ENCODE data around the gene NRM.
A peak's percentile ranks its signal among the peaks of the same experiment; 100 is the strongest.
"Not testable (repeated sequence)": the region's sequence is repeated elsewhere in the genome, so short reads cannot be mapped to it uniquely, and the experiment has no call there.

The NRM gene

DNA sequence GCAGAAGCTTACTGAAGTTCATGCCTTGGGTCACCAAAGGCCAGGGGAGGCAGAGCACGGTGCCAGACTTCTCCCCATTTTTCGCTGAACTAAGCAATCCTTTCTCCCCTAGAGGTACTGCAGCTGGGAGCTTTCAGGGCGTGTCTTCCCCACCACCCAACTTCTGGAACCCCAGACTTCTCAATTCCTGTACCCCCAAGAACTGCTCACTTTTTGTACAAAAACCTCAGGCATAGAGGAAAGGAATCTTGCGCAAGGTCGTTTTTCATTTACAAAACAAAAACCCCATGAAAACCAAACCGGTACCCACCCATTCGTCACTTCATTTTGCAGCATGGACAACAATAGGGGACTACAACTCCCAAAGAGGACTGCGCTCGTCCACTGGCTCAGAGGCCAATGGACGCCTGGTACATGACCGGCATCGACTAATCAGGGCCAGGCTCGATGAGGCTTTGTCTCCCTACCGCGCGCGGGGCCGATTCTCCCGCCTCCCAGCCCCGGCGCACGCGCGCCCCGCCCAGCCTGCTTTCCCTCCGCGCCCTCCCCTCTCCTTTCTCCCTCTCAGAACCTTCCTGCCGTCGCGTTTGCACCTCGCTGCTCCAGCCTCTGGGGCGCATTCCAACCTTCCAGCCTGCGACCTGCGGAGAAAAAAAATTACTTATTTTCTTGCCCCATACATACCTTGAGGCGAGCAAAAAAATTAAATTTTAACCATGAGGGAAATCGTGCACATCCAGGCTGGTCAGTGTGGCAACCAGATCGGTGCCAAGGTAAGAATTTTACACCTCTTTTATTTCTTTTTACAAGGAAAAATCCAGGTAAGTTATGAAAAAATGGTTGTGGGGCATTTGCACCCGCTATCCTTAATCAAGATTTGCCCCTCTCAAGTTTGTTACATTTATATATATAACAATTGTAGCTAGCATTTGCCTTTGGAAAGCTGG lies 29.3 kb upstream of the NRM start, which contains the start of gene TUBB:
Gene TUBB (plus strand): TSS at position 562 of the 947 bp plus-strand sequence. CDS start 155 bp downstream, at position 717.
- peak; percentile 99 for DNase-seq

DNA sequence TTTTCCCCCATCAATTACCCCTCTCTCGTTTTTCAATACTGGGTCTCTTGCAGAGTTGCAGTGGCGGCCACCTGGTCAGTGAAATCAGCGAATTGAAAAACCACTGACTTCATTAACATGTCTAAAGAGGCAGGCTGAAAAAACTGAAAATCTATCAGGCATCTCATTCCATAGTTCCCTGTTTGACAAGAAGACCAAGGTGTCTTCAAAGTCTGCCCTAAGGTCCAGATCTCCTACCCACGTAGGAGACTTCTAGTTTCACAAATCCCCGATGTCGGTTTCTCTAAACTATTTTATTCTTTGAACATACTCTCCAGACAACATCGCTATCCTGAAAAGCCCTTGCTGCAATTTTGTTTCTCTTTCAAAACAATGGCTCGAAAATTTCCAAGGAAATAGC lies 28.6 kb upstream of the NRM start:
- no peak for DNase-seq

DNA sequence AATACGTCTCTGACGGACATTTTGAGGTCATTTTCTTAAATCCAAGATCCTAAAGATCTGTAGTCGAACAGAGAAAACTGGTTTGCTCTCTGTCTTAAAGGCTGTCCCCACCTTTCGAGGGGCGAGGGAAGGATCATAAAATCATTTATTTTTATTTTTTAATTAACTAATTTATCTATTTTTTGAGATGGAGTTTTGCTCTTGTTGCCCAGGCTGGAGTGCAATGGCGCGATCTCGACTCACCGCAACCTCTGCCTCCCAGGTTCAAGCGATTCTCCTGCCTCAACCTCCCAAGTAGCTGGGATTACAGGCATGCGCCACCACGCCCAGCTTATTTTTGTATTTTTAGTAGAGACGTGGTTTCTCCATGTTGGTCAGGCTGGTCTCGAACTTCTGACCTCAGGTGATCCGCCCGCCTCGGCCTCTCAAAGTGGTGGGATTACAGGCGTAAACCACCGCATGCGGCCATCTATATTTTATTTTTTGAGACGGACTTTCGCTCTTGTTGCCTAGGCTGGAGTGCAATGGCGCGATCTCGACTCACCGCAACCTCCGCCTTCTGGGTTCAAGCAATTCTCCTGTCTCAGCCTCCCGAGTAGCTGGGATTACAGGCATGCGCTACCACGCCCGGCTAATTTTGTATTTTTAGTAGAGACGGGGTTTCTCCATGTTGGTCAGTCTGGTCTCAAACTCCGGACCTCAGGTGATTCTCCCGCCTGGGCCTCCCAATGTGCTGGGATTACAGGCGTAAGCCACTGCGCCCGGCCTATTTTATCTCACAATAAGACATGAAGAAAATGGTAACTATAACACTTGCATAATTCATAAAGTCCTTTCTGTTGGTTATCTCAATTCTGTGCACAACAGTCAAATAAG lies 27.3 kb upstream of the NRM start:
- DNase-seq: not testable (repeated sequence)

DNA sequence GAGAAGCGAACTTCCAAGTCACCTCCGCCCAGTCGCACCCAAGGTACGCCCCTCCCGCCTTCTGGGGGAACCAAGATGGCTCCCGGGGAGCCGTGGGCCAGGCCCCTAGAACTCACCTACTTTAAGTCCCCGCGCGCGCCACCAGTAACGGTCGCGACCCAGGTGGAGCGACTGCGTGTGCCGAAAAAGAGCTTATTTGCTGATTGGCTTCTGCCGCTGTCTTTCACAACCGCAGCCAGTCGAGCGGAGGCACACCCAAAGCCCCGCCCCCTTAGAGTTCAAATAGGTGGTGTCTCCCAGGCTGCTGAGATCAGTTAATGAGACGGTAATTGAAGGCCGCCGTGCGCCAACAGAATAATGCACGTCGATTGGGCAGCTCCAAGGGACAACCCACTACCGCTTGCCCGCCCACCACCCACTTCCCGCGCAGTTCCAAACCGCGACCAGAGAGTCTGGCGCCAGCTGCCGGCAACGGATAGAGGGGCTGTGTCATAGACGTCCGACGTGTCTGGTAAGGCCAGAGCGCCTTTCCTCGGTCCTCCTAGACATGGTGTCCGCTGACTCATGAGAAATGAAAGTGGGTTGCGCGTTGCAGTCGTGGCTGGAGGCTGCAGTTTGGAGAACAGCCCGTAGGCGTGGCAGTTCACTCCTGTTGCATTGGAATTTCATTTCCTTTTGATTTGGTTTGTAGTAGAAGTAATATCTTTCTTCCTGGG lies 26.5 kb upstream of the NRM start, which contains the start of gene MDC1:
Gene MDC1 (minus strand): TSS at position 153 of the 716 bp plus-strand sequence. CDS start 2,106 bp downstream, outside the sequence.
- DNase-seq: peak; percentile 100

DNA sequence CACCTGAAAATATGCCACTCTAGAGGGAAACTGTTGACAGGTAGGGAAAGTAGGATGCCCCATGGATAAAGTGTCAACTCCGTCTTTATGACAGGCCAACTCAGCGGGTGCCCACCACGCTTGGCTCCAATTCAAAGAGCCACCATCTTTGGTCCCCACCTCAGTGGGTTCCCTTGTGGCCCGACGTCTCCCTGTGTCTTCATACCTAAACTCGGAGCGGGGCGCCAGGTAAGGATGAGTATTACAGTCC lies 26.0 kb upstream of the NRM start:
- DNase-seq: no peak

DNA sequence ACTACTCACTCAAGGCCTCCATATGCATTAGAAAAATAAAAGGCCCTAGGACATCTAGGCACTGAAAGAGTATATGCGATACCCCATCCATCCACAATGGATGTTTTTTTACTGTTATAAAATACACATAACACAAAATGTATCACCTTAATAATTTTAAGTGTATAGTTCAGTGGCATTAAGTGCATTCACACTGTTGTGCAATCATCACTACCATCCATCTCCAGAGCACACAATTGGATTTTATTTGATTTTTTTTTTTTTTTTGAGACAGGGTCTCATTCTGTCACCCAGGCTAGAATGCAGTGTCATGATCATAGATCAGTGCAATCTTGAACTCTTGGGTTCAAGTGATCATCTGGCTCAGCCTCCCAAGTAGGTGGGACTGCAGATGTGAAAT lies 23.5 kb upstream of the NRM start:
- DNase-seq: no peak

DNA sequence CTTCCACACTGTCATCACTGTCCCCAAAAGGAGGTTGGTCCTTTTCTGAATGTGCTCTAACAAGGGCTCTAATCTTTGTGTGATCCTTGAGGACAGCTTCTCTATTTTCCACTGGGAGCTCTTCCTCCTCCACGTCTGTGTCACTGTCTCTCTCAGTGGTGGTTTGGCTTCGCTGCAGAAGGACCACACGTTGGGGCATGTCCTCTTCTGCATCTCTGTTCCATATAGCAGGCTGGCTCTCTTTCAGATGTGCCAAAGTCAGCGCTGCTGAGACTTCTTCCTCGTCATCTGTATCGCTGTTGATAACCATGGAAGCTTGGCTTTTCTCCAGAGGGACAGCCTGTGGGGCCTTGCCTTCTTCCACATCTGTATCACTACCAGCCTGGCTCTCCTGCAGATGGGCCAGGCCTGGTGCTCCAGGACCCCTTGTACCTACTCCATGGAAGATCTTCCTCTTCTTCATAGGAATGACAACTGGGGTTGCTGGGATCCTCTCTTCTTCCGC lies 21.7 kb upstream of the NRM start:
- no peak for DNase-seq

DNA sequence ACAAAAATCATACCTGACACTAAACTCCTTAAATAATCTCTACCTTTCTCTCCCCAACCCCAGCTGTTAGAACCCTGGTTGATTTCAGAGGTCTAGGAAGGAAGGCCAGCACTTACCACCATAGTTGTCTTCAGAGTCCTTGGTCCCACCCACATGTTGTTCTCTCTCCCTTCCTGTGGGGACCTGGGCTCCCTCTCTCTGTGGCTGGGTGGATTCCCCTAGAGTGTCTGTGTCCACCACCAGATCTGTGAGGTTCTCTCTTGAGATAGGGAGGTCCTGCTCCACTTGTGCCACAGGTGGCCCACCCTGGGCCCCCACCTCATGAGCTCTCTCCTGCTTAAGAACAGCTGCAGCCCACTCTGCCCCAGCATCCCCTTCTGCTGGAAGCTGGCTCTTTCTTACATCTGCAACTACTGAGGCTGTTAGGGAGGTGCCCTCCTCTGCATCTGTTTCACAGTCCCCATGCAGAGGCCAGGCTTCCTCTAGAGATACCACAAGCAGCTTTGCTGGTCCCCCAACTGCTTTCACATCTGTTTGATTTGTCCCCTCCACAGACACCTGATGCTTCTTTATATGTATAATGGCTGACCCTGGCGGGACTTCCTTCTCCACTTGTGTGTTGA lies 21.1 kb upstream of the NRM start:
- DNase-seq: no peak

DNA sequence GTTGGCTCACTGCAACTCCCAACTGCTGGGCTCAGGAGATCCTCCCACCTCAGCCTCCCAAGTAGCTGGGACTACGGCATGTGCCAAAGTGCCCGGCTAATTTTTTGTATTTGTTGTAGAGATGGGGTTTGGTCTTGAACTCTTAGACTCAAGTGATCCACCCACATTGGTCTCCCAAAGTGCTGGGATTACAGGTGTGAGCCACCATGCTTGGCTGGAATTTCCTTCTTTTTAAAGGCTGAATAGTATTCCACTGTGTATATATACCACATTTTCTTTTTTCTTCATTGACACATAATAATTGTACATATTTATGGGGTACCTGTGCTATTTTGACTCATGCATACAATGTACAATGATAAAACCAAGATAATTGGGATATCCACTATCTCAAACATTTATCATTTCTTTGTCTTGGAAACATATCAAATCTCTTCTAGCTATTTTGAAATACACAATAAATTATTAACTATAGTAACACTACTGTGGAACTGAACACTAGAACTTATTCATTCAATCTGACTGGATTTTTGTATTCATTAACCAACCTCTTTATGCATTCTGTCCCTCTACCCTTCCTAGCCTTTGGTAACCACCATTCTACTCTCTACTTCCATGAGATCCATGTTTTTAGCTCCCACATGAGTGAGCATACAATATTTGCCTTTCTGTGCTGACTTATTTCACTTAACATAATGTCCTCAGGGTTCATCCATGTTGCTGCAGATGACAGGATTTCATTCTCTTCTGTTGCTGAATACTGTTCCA lies 18.5 kb upstream of the NRM start:
- DNase-seq: no peak

DNA sequence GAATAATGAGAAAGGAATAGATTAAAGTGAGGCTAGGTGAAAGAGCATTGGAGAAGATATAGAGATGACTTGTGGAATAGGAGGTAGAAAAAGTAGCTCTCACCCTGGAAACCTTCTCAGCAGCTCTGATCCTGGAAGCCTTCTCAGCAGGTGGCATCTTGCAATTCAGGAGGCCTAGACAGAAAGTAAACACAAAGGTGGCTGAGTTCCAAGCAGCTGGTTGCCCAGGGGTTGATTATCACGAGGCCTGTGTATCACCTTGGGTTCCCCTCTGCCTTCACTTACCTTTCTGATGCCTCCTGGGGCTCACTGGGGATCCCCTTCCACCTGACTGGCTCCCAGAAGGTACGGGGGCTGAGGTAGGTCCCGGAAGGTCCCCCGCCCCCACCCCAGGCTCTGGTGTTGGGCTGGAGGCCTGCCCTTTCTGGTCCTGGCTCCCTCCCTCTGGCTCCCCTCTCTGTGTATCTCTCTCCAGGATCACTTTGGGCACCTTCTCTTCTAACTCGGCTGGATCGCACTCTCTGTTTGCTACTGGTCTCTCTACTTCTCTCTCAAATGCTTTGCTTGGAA lies 16.6 kb upstream of the NRM start:
- DNase-seq: no peak

DNA sequence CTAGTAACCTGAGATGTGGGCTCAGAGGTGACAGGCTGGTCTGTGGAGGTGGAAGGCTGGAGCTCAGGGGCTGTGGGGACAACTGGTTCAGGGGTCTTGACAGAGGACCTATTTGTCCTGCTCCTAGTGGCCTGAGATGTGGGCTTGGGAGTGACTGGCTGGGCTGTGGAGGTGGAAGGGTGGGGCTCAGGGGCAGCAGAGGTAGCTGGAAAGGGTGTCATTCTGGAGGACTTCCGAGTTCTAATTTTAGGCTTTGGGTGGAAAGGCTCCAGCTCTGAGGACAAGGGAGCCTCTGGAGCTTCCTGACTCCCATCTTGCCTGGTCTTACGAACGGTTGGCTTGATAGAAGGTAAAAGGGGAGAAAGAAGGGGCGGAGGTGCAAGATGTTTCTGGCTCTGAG lies 14.8 kb upstream of the NRM start:
- no peak for DNase-seq

DNA sequence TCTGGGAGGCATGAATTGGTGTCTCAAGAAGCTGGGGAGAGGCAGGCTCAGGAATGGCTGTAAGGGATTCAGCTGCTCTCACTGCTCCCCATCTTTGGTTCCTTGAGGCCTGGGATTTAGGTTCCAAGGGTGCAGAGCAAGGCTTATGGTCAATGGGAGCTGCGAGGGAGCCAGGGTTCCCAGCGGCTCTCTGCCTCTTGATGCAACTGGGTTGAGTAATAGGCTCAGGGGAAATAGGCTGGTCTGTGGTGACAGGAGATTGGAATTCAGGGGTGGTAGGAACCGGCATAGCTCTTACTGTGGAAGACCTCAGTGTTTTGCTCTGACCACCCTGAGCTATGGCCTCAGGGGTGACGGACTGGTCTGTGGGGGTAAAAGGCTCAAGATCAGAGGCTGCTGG lies 13.0 kb upstream of the NRM start:
- DNase-seq: peak; percentile 12

DNA sequence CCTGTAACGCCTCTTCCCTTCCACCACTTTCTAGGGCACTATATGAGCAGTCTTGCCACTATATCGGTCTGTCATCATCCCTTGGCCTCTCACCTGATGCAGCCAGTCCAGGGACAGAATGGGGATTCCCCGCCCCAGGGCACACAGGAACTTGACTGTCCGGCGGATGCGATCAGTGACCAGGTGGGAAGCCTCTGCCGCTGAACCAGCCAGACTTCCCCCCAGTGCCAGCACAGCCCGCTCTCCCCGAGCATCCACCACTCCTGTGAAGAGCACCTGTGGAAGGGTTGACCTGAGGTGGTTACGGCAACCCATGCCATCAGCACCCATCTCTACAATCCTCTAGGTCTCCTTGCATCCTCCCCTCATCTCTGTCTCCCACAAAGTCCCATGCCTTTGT lies 12.2 kb upstream of the NRM start:
- no peak for DNase-seq

DNA sequence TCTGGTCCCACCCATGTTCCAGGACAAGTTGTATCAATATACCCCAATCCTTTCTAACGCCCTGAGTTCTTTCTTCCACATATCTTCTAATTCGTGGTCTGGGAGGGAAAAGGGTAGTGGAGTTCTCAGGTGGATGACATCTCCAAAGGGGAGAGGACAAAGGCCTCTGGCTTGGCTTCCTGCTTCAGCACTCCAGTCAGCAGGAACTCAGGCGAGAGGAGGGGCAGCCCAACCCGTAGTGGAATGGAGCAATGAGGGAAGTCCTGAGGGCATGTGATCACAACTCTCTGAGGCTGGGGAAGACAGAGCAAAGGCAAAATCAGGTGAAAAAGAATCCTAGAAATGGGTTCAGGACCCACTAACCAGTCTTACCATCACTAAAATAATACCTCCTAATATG lies 9.6 kb upstream of the NRM start:
- DNase-seq: no peak

DNA sequence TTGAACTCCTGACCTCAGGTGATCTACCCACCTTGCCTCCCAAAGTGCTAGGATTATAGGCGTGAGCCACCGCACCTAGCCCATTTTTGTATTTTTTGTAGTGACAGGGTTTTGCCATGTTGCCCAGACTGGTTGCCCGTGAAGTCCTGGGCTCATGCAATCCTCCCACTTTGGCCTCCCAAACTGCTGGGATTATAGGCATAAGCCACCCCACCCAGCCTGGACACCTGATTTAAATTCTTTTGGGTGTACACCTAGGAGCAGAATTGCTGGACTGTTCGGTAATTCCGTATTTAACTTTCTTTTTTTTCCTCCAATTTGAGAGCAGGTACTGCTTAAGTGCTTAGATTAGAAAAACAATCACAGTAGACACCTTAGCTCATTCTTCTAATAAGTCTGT lies 5.6 kb upstream of the NRM start:
- DNase-seq: no peak

DNA sequence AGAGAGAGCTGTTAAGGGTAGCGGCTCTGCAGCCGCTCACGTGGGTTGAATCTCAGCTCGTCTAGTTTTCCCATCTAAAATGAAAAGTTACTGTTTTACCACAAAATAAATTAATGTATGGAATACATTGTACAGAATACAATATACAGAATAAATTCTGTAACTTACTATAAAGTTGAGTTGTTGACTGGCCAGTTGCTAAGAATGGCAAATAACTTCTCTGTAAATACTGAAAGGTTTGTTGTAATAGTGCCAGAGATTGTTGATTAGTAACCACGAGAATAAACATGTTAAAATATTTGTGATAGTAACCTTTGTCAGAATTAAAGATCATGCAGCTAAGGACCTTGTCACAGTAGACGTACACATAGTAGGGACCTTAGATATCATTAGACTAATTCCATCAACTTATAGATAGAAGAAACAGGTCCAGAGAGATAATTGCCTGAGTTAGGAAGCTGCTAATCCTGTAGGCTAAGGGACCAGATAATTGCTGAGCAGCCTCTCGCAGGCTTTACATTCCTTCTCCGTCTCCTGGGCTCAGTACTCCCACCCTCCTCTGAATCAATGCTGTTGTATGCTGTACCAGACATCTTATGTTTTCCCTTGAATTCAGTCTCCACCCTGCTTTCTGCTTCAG lies 544 bp upstream of the NRM start:
- no peak for DNase-seq

DNA sequence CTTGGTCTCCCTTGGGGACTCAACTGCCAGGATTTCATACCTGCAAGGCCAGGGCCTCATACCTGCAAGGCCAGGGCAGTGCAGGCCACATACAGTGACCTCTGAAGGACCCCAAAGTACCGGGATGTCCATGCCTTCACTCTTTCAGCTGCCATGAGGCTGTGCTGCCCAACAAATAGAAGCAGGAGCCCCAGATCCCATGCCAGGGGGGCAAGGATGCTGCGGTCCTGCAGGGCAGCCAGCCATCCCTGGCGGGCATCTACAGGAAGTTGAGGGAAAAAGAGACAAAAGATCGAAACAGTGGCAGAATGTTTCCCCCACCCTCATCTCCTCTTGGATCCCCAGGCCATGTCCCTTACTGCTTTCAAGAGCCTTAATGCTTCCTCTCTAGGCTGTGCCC lies 799 bp downstream of the NRM start:
- no peak for DNase-seq

DNA sequence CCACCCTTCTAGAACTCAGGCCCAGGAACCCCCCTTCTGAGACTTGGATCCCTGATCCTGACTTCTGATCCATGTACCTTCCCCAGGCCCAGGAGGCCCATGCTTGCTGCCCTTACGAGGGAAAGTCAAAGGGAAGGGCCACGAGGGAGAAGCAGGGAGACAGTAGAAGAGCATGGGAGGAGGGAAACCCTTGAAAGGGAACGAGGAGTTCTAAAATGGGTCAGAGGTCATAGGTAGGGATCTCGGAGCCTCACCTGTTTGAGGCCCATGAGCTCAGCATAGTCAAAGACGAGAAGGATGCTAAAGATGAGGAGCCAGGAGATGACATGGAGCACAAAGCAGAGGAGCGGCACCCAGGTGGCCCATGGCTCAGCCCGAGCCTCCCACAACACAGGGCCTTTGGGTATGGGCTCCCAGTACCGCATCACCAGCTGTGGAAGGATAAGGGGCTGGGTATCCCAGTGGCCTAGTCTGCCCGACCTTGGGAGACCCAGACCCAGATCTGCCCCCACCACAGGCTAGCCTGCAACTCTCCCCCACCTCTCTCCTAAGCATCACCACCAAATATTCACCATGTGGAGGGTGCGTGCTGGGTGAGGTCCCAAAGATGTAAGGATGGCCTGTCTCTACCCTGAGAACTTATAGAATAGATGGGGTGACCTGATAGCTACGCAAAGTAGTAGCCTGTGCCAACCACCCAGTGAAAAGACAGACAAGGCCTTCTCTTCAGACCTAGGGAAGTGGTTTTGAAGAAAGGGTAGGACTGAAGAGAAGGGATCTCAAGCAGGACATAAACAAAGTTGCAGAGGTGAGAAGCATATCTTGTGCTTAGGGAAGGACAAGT lies 1.5 kb downstream of the NRM start:
- DNase-seq: no peak

DNA sequence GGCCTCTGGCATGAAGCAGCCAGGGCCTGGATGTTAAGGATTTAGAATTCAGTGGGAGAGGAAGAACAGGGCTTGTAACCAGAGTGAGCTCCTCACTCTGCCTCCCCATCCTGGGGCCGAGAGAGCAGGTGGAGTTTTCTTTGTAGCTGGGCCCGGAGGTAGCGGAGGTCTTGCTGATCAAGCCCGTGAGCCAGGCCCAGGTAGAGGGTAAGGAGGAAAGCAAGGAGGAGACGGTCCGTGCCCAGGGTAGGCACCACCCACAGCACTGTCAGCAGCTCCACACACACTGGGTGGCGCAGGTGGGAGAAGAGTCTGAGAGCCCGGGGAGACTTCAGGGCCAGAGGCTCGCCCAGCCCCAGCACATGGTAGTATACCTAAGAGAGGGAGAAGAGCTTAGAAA lies 2.2 kb downstream of the NRM start:
- no peak for DNase-seq
